K562 (cell line): Measurements from ENCODE around the gene WWOX.

Source experiments
- ARNT ChIP-seq, 2 experiments: fragments of 450-650 bp; IDR thresholded peaks; 2 replicates each; pipeline ENCODE4 v1.6.1; 2016; ENCODE audit warnings: mild to moderate bottlenecking in 1 of 2
- CTCF ChIP-seq, 3 experiments: IDR thresholded peaks in 2 of 3; conservative IDR thresholded peaks in 1 of 3; 2 replicates each; pipeline ENCODE4 v1.5.1; 2011 to 2012; ENCODE audit warnings: low read length in 3 of 3, mild to moderate bottlenecking in 3 of 3, control low read depth in 2 of 3, improper control_type of control experiment in 1 of 3, inconsistent platforms in 1 of 3, low read depth in 1 of 3, mixed read lengths in 1 of 3, moderate library complexity in 1 of 3; ENCODE audit not compliant: insufficient read depth in 2 of 3
- ESRRB ChIP-seq: fragments of 250-450 bp; sonication (Bioruptor Pico); IDR thresholded peaks from 2 replicates; pipeline ENCODE4 v1.5.0; 2020; ENCODE audit warnings: mild to moderate bottlenecking, moderate library complexity, borderline replicate concordance
- HCFC1 ChIP-seq: IDR thresholded peaks from 2 replicates; pipeline ENCODE4 v1.6.1; 2012; ENCODE audit warnings: low read depth, low read length, improper control_type of control experiment
- ID3 ChIP-seq, 2 experiments: fragments of 250-450 bp in 1 of 2; fragments of 450-650 bp in 1 of 2; sonication (Bioruptor Pico) in 1 of 2; IDR thresholded peaks; 2 replicates each; pipeline versions ENCODE4 v1.6.1 to v1.8.0; 2016 to 2021; ENCODE audit warnings: mild to moderate bottlenecking in 2 of 2, moderate library complexity in 2 of 2, missing compliant biosample characterization in 1 of 2, missing genetic modification characterization in 1 of 2
- KAT2B ChIP-seq: IDR thresholded peaks from one replicate; pipeline ENCODE4 v1.6.1; 2012; ENCODE audit warnings: low read depth, mild to moderate bottlenecking, control low read depth, inconsistent platforms, low read length, moderate library complexity
- NCOA2 ChIP-seq, 2 experiments: fragments of 450-650 bp; IDR thresholded peaks; 2 replicates each; pipeline ENCODE4 v1.6.1; 2018; ENCODE audit warnings: mild to moderate bottlenecking in 2 of 2, moderate library complexity in 1 of 2; ENCODE audit not compliant: partially characterized antibody in 2 of 2
- SIN3B ChIP-seq: fragments of 450-650 bp; IDR thresholded peaks from 2 replicates; pipeline ENCODE4 v1.6.1; 2017; ENCODE audit warnings: low read depth, mild to moderate bottlenecking, moderate library complexity
- SRSF3 ChIP-seq: fragments of 200-400 bp; formaldehyde crosslinking; IDR thresholded peaks from 2 replicates; pipeline ENCODE4 v1.6.1; 2016; ENCODE audit warnings: mild to moderate bottlenecking, low read length, moderate library complexity; ENCODE audit not compliant: insufficient read depth
- TCF7 ChIP-seq: sonication (generic); IDR thresholded peaks from 2 replicates; pipeline ENCODE4 v1.6.1; 2016; ENCODE audit warnings: antibody characterized with exemption, borderline replicate concordance
- TF ChIP-seq, protein P1 (sequence below), 2 experiments: fragments of 450-650 bp in 1 of 2; sonication (generic) in 1 of 2; formaldehyde crosslinking in 1 of 2; IDR thresholded peaks in 1 of 2; conservative IDR thresholded peaks in 1 of 2; 2 replicates each; pipeline versions ENCODE4 v1.6.1 to v1.8.1; 2016 to 2023; ENCODE audit warnings: mild to moderate bottlenecking in 2 of 2, moderate library complexity in 2 of 2, inconsistent platforms in 1 of 2, missing genetic modification reagents in 1 of 2

DNA sequence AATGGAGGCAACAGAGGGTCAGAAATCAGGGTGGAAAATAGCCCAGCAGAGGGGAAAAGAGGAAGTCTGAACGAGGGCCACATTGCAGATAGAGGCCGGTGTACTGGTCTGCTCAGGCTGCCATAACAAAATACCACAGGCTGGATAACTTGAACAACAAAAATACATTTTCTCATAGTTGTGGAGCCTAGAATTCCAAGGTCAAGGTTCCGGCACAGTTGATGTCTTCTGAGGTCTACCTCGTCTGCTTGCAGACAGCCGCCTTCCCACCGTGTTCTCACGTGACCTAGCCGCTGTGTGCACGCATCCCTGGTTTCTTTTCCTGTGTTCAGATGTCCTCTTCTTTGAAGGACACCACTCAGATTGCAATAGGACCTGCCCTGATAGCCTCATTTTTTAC is 249.4 kb downstream of the WWOX start:
- TF ChIP-seq KAT2B (no peak), CTCF (IDR thresholded peaks at IDR 0.05 in 2 of 3, conservative IDR thresholded peaks at IDR 0.05 in 1 of 3; ENCODE audit: insufficient read depth in 2 of 3, low read depth in 1 of 3, low read length in 3 of 3) (no peak), ARNT (IDR thresholded peaks at IDR 0.05) (no peak), SIN3B (no peak), HCFC1 (no peak), ID3 (CRISPR knock-in tag; IDR thresholded peaks at IDR 0.05) (no peak), ID3 (tag; IDR thresholded peaks at IDR 0.05) (no peak), SRSF3 (no peak), ESRRB (no peak), NCOA2 (IDR thresholded peaks at IDR 0.05; ENCODE audit: partially characterized antibody in 2 of 2) (no peak), TCF7 (no peak)
- TF ChIP-seq, protein P1, sequence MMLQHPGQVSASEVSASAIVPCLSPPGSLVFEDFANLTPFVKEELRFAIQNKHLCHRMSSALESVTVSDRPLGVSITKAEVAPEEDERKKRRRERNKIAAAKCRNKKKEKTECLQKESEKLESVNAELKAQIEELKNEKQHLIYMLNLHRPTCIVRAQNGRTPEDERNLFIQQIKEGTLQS (IDR thresholded peaks at IDR 0.05): no peak
- TF ChIP-seq, protein P1 (CRISPR knock-in tag; conservative IDR thresholded peaks at IDR 0.05): no peak
